NT2/D1 (cell line): ENCODE results near the gene SLC49A3.

Experiments used
- SUZ12 ChIP-seq: IDR thresholded peaks from 2 replicates; pipeline ENCODE4 v1.6.1; 2011; ENCODE audit not compliant: insufficient read length, insufficient read depth; ENCODE audit errors: extremely low read depth
- YY1 ChIP-seq: IDR thresholded peaks from 2 replicates; pipeline ENCODE4 v1.6.1; 2011; ENCODE audit not compliant: insufficient read length, insufficient read depth

- TF ChIP-seq YY1 (no peak), SUZ12 (no peak)
Measured at GRCh38 chr4:680551-680927, 8.4 kb downstream of the SLC49A3 start.
